Liver (tissue), 3 donors: ENCODE measurements around the gene FRS3.

ENCODE experiments used
- EGR1 ChIP-seq, 2 donors: IDR thresholded peaks; 2 replicates each; pipeline ENCODE4 v1.6.1; 2016 to 2018; ENCODE audit warnings: antibody characterized with exemption in 2 of 2, low read depth in 2 of 2
- FOXA1 ChIP-seq: IDR thresholded peaks from 2 replicates; pipeline ENCODE4 v1.6.1; 2016; ENCODE audit warnings: antibody characterized with exemption
- FOXA2 ChIP-seq: IDR thresholded peaks from 2 replicates; pipeline ENCODE4 v1.6.1; 2016; ENCODE audit warnings: antibody characterized with exemption
- GABPA ChIP-seq, 2 donors: IDR thresholded peaks in 1 of 2; conservative IDR thresholded peaks in 1 of 2; 2 replicates each; pipeline ENCODE4 v1.6.1; 2016; ENCODE audit warnings: antibody characterized with exemption in 2 of 2, mild to moderate bottlenecking in 1 of 2, moderate library complexity in 1 of 2
- JUND ChIP-seq, 2 donors: IDR thresholded peaks; 2 replicates each; pipeline ENCODE4 v1.6.1; 2016; ENCODE audit warnings: antibody characterized with exemption in 2 of 2
- NR2F2 ChIP-seq: IDR thresholded peaks from 2 replicates; pipeline ENCODE4 v1.6.1; 2016; ENCODE audit warnings: antibody characterized with exemption
- RAD21 ChIP-seq, 2 donors: IDR thresholded peaks; 2 replicates each; pipeline ENCODE4 v1.6.1; 2016; ENCODE audit warnings: antibody characterized with exemption in 2 of 2, mild to moderate bottlenecking in 2 of 2
- TAF1 ChIP-seq: conservative IDR thresholded peaks from 2 replicates; pipeline ENCODE4 v1.6.1; 2016; ENCODE audit warnings: antibody characterized with exemption, mild to moderate bottlenecking
- YY1 ChIP-seq: IDR thresholded peaks from 2 replicates; pipeline ENCODE4 v1.6.1; 2016; ENCODE audit warnings: antibody characterized with exemption, mild to moderate bottlenecking
- TF ChIP-seq, protein P1 (sequence below): fragments of 150-350 bp; IDR thresholded peaks from 2 replicates; pipeline ENCODE4 v1.5.1; 2017; ENCODE audit warnings: improper control_type of control experiment, low read depth, low read length; ENCODE audit not compliant: missing input control
- TF ChIP-seq, protein P2 (sequence below): IDR thresholded peaks from 2 replicates; pipeline ENCODE4 v1.6.1; 2016; ENCODE audit warnings: antibody characterized with exemption
- TF ChIP-seq, protein P3 (sequence below): IDR thresholded peaks from 2 replicates; pipeline ENCODE4 v1.6.1; 2016; ENCODE audit warnings: antibody characterized with exemption, mild to moderate bottlenecking
- TF ChIP-seq, protein P4 (sequence below): IDR thresholded peaks from 2 replicates; pipeline ENCODE4 v1.6.1; 2016; ENCODE audit warnings: antibody characterized with exemption
- donor health status: healthy.
- donor health status: healthy.

DNA sequence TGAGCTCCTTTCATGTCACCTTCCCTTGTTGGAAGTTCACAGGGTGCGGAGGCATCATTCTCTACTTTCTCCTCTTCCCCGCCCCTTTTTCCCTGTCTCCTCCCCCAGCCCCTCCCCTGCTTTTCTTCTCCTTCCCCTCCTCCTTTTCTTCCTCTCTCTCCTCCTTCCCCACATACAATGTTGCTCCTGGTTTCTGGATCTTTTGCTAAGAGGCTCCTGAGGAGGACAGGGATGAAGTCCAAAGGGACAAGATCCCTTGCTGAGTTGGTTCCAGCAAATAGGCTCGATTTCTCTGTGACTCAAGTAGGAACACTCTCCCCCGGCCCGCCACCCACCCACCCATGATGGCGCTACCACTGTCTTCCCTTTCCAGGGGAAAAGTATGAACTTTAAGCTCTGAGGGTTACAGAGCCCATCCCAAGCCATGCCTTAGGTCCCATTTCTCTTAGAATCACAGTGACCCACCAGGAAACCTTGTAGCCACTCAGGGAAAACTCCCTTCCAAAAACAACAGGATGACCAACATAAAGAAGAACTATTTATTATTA lies 43.4 kb downstream of the FRS3 start:
- TF ChIP-seq RAD21 (IDR thresholded peaks at IDR 0.05): no peak
- TF ChIP-seq, protein P1, sequence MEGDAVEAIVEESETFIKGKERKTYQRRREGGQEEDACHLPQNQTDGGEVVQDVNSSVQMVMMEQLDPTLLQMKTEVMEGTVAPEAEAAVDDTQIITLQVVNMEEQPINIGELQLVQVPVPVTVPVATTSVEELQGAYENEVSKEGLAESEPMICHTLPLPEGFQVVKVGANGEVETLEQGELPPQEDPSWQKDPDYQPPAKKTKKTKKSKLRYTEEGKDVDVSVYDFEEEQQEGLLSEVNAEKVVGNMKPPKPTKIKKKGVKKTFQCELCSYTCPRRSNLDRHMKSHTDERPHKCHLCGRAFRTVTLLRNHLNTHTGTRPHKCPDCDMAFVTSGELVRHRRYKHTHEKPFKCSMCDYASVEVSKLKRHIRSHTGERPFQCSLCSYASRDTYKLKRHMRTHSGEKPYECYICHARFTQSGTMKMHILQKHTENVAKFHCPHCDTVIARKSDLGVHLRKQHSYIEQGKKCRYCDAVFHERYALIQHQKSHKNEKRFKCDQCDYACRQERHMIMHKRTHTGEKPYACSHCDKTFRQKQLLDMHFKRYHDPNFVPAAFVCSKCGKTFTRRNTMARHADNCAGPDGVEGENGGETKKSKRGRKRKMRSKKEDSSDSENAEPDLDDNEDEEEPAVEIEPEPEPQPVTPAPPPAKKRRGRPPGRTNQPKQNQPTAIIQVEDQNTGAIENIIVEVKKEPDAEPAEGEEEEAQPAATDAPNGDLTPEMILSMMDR: no peak
- TF ChIP-seq TAF1: no peak
- no peak for TF ChIP-seq YY1
- TF ChIP-seq GABPA (IDR thresholded peaks at IDR 0.05 in 1 of 2, conservative IDR thresholded peaks at IDR 0.05 in 1 of 2): no peak
- TF ChIP-seq, protein P2, sequence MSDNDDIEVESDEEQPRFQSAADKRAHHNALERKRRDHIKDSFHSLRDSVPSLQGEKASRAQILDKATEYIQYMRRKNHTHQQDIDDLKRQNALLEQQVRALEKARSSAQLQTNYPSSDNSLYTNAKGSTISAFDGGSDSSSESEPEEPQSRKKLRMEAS: no peak
- TF ChIP-seq JUND (IDR thresholded peaks at IDR 0.05): no peak
- TF ChIP-seq, protein P3, sequence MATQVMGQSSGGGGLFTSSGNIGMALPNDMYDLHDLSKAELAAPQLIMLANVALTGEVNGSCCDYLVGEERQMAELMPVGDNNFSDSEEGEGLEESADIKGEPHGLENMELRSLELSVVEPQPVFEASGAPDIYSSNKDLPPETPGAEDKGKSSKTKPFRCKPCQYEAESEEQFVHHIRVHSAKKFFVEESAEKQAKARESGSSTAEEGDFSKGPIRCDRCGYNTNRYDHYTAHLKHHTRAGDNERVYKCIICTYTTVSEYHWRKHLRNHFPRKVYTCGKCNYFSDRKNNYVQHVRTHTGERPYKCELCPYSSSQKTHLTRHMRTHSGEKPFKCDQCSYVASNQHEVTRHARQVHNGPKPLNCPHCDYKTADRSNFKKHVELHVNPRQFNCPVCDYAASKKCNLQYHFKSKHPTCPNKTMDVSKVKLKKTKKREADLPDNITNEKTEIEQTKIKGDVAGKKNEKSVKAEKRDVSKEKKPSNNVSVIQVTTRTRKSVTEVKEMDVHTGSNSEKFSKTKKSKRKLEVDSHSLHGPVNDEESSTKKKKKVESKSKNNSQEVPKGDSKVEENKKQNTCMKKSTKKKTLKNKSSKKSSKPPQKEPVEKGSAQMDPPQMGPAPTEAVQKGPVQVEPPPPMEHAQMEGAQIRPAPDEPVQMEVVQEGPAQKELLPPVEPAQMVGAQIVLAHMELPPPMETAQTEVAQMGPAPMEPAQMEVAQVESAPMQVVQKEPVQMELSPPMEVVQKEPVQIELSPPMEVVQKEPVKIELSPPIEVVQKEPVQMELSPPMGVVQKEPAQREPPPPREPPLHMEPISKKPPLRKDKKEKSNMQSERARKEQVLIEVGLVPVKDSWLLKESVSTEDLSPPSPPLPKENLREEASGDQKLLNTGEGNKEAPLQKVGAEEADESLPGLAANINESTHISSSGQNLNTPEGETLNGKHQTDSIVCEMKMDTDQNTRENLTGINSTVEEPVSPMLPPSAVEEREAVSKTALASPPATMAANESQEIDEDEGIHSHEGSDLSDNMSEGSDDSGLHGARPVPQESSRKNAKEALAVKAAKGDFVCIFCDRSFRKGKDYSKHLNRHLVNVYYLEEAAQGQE: no peak
- no peak for TF ChIP-seq EGR1 (IDR thresholded peaks at IDR 0.05; ENCODE audit: low read depth in 2 of 2)
- TF ChIP-seq FOXA1: no peak
- no peak for TF ChIP-seq FOXA2
- TF ChIP-seq, protein P4, sequence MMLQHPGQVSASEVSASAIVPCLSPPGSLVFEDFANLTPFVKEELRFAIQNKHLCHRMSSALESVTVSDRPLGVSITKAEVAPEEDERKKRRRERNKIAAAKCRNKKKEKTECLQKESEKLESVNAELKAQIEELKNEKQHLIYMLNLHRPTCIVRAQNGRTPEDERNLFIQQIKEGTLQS: no peak
- TF ChIP-seq NR2F2: no peak
